Measurements from ENCODE around the gene SMURF1.

Gene SMURF1

GRCh38 chr7:99098286-99098823, 45.6 kb downstream of the SMURF1 start:
- no peak for DNase-seq (ENCODE audit: low read depth)

GRCh38 chr7:99097730-99098129, 46.2 kb downstream of the SMURF1 start:
- DNase-seq (ENCODE audit: low read depth), result no peak

- DNase-seq (ENCODE audit: low read depth), result no peak
Observed at GRCh38 chr7:99096124-99096887, 47.6 kb downstream of the SMURF1 start.

GRCh38 chr7:99095698-99096097, 48.2 kb downstream of the SMURF1 start:
- no peak for DNase-seq (ENCODE audit: low read depth)

- DNase-seq (ENCODE audit: low read depth), result no peak
Observed at GRCh38 chr7:99094401-99094800, 49.5 kb downstream of the SMURF1 start.

GRCh38 chr7:99092064-99092720, 51.7 kb downstream of the SMURF1 start:
- DNase-seq (ENCODE audit: low read depth), result no peak

GRCh38 chr7:99090771-99091542, 53.0 kb downstream of the SMURF1 start:
- no peak for DNase-seq (ENCODE audit: low read depth)

GRCh38 chr7:99089914-99090629, 53.8 kb downstream of the SMURF1 start:
- DNase-seq (ENCODE audit: low read depth), result no peak

GRCh38 chr7:99086944-99087343, 57.0 kb downstream of the SMURF1 start:
- no peak for DNase-seq (ENCODE audit: low read depth)

- DNase-seq (ENCODE audit: low read depth), result no peak
Observed at GRCh38 chr7:99086532-99086931, 57.4 kb downstream of the SMURF1 start.

GRCh38 chr7:99083733-99084132, 60.2 kb downstream of the SMURF1 start:
- DNase-seq (ENCODE audit: low read depth), result no peak

- DNase-seq (ENCODE audit: low read depth), result no peak
Observed at GRCh38 chr7:99083068-99083651, 60.7 kb downstream of the SMURF1 start.

- DNase-seq (ENCODE audit: low read depth), result no peak
Observed at GRCh38 chr7:99080679-99081078, 63.2 kb downstream of the SMURF1 start.

GRCh38 chr7:99079104-99079503, 64.8 kb downstream of the SMURF1 start:
- DNase-seq (ENCODE audit: low read depth), result no peak

- no peak for DNase-seq (ENCODE audit: low read depth)
Observed at GRCh38 chr7:99078416-99078815, 65.5 kb downstream of the SMURF1 start.

GRCh38 chr7:99076615-99077014, 67.3 kb downstream of the SMURF1 start:
- no peak for DNase-seq (ENCODE audit: low read depth)

- no peak for DNase-seq (ENCODE audit: low read depth)
Observed at GRCh38 chr7:99073839-99074446, 70.0 kb downstream of the SMURF1 start.

- DNase-seq (ENCODE audit: low read depth), result no peak
Observed at GRCh38 chr7:99072126-99072525, 71.8 kb downstream of the SMURF1 start.

- no peak for DNase-seq (ENCODE audit: low read depth)
Observed at GRCh38 chr7:99070361-99070760, 73.5 kb downstream of the SMURF1 start.

- DNase-seq (ENCODE audit: low read depth), result no peak
Observed at GRCh38 chr7:99061001-99061776, 82.7 kb downstream of the SMURF1 start.

Measured in GM04504 (cell line).